K562 (cell line): ENCODE measurements around the gene BCAS1.

Experiments used
- CTCF ChIP-seq, 3 experiments: IDR thresholded peaks in 2 of 3; conservative IDR thresholded peaks in 1 of 3; 2 replicates each; pipeline ENCODE4 v1.5.1; 2011 to 2012; ENCODE audit warnings: low read length in 3 of 3, mild to moderate bottlenecking in 3 of 3, control low read depth in 2 of 3, improper control_type of control experiment in 1 of 3, inconsistent platforms in 1 of 3, low read depth in 1 of 3, mixed read lengths in 1 of 3, moderate library complexity in 1 of 3; ENCODE audit not compliant: insufficient read depth in 2 of 3
- DMBX1 ChIP-seq: fragments of 250-450 bp; sonication (Bioruptor Pico); IDR thresholded peaks from 2 replicates; pipeline ENCODE4 v1.8.0; 2022; ENCODE audit warnings: inconsistent platforms, mild to moderate bottlenecking, moderate library complexity, borderline replicate concordance
- RB1 ChIP-seq: fragments of 450-650 bp; IDR thresholded peaks from 2 replicates; pipeline ENCODE4 v1.6.1; 2017; ENCODE audit warnings: low read depth, mild to moderate bottlenecking
- SIN3A ChIP-seq, 2 experiments: fragments of 150-350 bp in 1 of 2; IDR thresholded peaks; 2 replicates each; pipeline ENCODE4 v1.6.1; 2011 to 2016; ENCODE audit warnings: borderline replicate concordance in 2 of 2, low read depth in 2 of 2, low read length in 2 of 2, mild to moderate bottlenecking in 2 of 2, moderate library complexity in 2 of 2; ENCODE audit not compliant: control insufficient read depth in 1 of 2
- ZNF239 ChIP-seq: fragments of 250-450 bp; sonication (Bioruptor Pico); IDR thresholded peaks from 2 replicates; pipeline ENCODE4 v1.4.0; 2020; ENCODE audit warnings: mild to moderate bottlenecking
- TF ChIP-seq, protein P1 (sequence below): fragments of 250-450 bp; sonication (Bioruptor Pico); IDR thresholded peaks from 2 replicates; pipeline ENCODE4 v1.5.0; 2021

DNA sequence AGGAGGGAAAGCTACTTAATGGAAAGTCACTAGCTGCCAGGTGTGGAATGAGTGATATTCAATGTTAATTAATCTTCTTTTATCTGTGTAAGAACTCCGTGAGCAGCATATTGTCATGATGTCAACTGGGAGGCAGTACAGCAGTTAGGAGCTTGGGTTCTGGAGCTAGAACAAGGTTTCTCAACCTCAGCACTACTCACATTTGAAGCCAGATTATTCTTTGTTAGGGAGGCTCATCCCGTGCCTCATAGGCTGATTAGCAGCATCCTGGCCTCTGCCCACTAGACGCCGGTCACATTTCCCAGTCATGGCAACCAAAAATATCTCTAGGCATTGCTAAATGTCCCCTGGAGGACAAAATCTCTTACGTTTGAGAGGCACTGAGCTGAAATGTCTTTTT is 41.2 kb downstream of the BCAS1 start:
- no peak for TF ChIP-seq SIN3A (IDR thresholded peaks at IDR 0.05; ENCODE audit: borderline replicate concordance in 2 of 2, control insufficient read depth in 1 of 2, low read depth in 2 of 2, low read length in 2 of 2)
- no peak for TF ChIP-seq CTCF (IDR thresholded peaks at IDR 0.05 in 2 of 3, conservative IDR thresholded peaks at IDR 0.05 in 1 of 3; ENCODE audit: insufficient read depth in 2 of 3, low read depth in 1 of 3, low read length in 3 of 3)
- no peak for TF ChIP-seq RB1
- TF ChIP-seq, protein P1, sequence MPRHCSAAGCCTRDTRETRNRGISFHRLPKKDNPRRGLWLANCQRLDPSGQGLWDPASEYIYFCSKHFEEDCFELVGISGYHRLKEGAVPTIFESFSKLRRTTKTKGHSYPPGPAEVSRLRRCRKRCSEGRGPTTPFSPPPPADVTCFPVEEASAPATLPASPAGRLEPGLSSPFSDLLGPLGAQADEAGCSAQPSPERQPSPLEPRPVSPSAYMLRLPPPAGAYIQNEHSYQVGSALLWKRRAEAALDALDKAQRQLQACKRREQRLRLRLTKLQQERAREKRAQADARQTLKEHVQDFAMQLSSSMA: no peak
- TF ChIP-seq DMBX1 (CRISPR knock-in tag): no peak
- no peak for TF ChIP-seq ZNF239 (CRISPR knock-in tag)
